Loucy (cell line): ENCODE measurements around the gene NCKAP5.

Experiments
- CTCF ChIP-seq: fragments of 200-600 bp; sonication (generic); conservative IDR thresholded peaks from 2 replicates; pipeline ENCODE4 v1.5.1; 2014; ENCODE audit warnings: mild to moderate bottlenecking, antibody characterized with exemption, low read length
- EZH2phosphoT487 ChIP-seq: fragments of 200-600 bp; IDR thresholded peaks from 2 replicates; pipeline ENCODE4 v1.6.1; 2018; ENCODE audit warnings: antibody characterized with exemption, mild to moderate bottlenecking, moderate library complexity, borderline replicate concordance

GRCh38 chr2:133045787-133046186 lies 522.5 kb downstream of the NCKAP5 start:
- TF ChIP-seq CTCF (no peak), EZH2phosphoT487 (no peak)
